Spleen (tissue), 7 donors: ENCODE data around the gene MFNG.

ENCODE experiments used
- POLR2A ChIP-seq, 3 donors: fragments of 450-650 bp; IDR thresholded peaks; one replicate each; pipeline ENCODE4 v1.5.1; 2017; ENCODE audit warnings: antibody characterized with exemption in 3 of 3, mild to moderate bottlenecking in 1 of 3
- TF ChIP-seq, protein P1 (sequence below), 11 experiments: fragments of 200-600 bp in 7 of 11; fragments of 450-650 bp in 4 of 11; sonication (generic) in 4 of 11; IDR thresholded peaks in 8 of 11; conservative IDR thresholded peaks in 3 of 11; 1 replicate in 7 of 11; 2 replicates in 4 of 11; pipeline versions ENCODE4 v1.4.0 to v1.8.0; 2016 to 2021; ENCODE audit warnings: antibody characterized with exemption in 11 of 11, inconsistent platforms in 4 of 11, mild to moderate bottlenecking in 1 of 11
- donor health status: DM: no; HTN: no; CAD: no; lungs with moderate emphysema.
- donor health status: DM: no; HTN: no; CAD: no.
- donor health status: DM: no; HTN: no; CAD: no.

DNA sequence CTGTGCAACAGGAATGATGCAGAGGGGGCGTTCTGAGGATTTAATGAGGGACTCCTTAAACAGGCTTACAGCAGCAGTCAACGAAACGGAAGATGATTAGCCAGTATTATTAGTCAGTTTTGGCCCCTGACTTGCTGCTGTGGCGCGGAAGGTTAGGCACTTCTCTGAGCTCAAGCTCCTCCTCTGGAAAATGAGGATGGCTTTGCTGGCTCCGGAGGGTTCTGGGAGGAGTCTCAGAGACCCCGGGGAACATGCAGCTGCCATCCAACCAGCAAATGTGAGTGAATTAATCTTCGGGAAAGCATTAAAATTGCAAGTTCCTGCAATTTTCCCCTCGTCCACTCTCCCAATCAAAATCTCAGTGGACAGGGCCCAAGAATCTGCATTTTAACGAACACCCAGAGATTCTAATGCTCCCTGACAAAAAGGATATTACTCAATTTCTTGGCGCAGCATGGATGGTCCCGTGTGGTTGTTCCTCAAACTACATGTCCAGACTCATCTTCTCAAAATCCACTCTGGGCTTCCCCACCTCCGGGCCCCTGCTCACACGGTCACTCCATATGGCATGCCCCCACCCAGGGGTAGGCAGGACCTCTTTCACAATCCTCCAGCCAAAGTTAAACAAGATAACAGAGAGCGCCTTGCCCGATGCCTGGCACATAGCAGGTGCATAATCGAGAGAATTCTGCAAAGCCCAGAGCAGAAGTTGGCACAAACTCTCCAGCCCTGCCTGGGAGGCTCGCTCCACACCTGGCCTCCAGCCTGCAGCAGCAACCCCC, 65.3 kb downstream of the MFNG start:
- TF ChIP-seq, protein P1, sequence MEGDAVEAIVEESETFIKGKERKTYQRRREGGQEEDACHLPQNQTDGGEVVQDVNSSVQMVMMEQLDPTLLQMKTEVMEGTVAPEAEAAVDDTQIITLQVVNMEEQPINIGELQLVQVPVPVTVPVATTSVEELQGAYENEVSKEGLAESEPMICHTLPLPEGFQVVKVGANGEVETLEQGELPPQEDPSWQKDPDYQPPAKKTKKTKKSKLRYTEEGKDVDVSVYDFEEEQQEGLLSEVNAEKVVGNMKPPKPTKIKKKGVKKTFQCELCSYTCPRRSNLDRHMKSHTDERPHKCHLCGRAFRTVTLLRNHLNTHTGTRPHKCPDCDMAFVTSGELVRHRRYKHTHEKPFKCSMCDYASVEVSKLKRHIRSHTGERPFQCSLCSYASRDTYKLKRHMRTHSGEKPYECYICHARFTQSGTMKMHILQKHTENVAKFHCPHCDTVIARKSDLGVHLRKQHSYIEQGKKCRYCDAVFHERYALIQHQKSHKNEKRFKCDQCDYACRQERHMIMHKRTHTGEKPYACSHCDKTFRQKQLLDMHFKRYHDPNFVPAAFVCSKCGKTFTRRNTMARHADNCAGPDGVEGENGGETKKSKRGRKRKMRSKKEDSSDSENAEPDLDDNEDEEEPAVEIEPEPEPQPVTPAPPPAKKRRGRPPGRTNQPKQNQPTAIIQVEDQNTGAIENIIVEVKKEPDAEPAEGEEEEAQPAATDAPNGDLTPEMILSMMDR (IDR thresholded peaks at IDR 0.05 in 8 of 11, conservative IDR thresholded peaks at IDR 0.05 in 3 of 11) = no peak
- TF ChIP-seq POLR2A (IDR thresholded peaks at IDR 0.05) = no peak
